Hindlimb muscle (tissue), 1 donor: ENCODE data around the gene CSRNP3. TPM values are rescaled to one million over a fixed set of nuclear protein-coding genes. Genes with fewer than 3 reads are reported as not detected.
"Not testable (repeated sequence)": the region's sequence is repeated elsewhere in the genome, so short reads cannot be mapped to it uniquely, and the experiment has no call there.

Experiments used
- DNase-seq: peaks from one replicate; pipeline ENCODE4 v3.0.0-alpha.2; 2013
- polyA plus RNA-seq: library from polyadenylated mRNA; unstranded; fragments of 120-200 nt; gene quantifications from one replicate; pipeline ENCODE4 v1.2.1, GENCODE V29; 2013; ENCODE audit not compliant: insufficient read length

CSRNP3 gene
- polyA plus RNA-seq, 1 donor, result 11.2 TPM

GRCh38 chr2:165547900-165548299 lies 78.4 kb downstream of the CSRNP3 start:
- DNase-seq, result no peak

GRCh38 chr2:165549619-165550018 lies 80.1 kb downstream of the CSRNP3 start:
- no peak for DNase-seq

GRCh38 chr2:165558832-165559231 lies 89.3 kb downstream of the CSRNP3 start:
- DNase-seq, result no peak

GRCh38 chr2:165560377-165560988 lies 91.0 kb downstream of the CSRNP3 start:
- DNase-seq, result no peak

- no peak for DNase-seq
These were observed 92.0 kb downstream of the CSRNP3 start for GRCh38 chr2:165561516-165561915.

- DNase-seq, result no peak
These were observed 92.7 kb downstream of the CSRNP3 start for GRCh38 chr2:165562233-165562632.

- no peak for DNase-seq
These were observed 94.1 kb downstream of the CSRNP3 start for GRCh38 chr2:165563468-165564225.

- DNase-seq, result no peak
These were observed 96.5 kb downstream of the CSRNP3 start for GRCh38 chr2:165566008-165566407.

- no peak for DNase-seq
These were observed 97.8 kb downstream of the CSRNP3 start for GRCh38 chr2:165567273-165567672.

- no peak for DNase-seq
These were observed 98.9 kb downstream of the CSRNP3 start for GRCh38 chr2:165568361-165568760.

GRCh38 chr2:165571477-165571876 lies 102.0 kb downstream of the CSRNP3 start:
- DNase-seq, result no peak

GRCh38 chr2:165572151-165572550 lies 102.7 kb downstream of the CSRNP3 start:
- DNase-seq, result no peak

- peak; percentile 50 for DNase-seq
These were observed 104.3 kb downstream of the CSRNP3 start for GRCh38 chr2:165573534-165574461.

GRCh38 chr2:165575044-165575615 lies 105.6 kb downstream of the CSRNP3 start:
- no peak for DNase-seq

- DNase-seq, result no peak
These were observed 107.1 kb downstream of the CSRNP3 start for GRCh38 chr2:165576409-165577154.

GRCh38 chr2:165582409-165582808 lies 112.9 kb downstream of the CSRNP3 start:
- DNase-seq, result no peak

- DNase-seq, result no peak
These were observed 113.5 kb downstream of the CSRNP3 start for GRCh38 chr2:165582863-165583506.

GRCh38 chr2:165584126-165584654 lies 114.7 kb downstream of the CSRNP3 start:
- no peak for DNase-seq

- no peak for DNase-seq
These were observed 116.5 kb downstream of the CSRNP3 start for GRCh38 chr2:165586019-165586418.

GRCh38 chr2:165587335-165587938 lies 117.9 kb downstream of the CSRNP3 start:
- DNase-seq, result no peak

- DNase-seq, result not testable (repeated sequence)
These were observed 121.5 kb downstream of the CSRNP3 start for GRCh38 chr2:165590999-165591398.
